SK-N-MC (cell line): ENCODE results near the gene MRPL12.

Source experiments
- EZH2 ChIP-seq: fragments of 200-600 bp; sonication (generic); IDR thresholded peaks from one replicate; pipeline ENCODE4 v1.6.1; 2017; ENCODE audit warnings: antibody characterized with exemption
- POLR2AphosphoS5 ChIP-seq: IDR thresholded peaks from 2 replicates; pipeline ENCODE4 v1.6.1; 2012; ENCODE audit warnings: mild to moderate bottlenecking, low read depth, low read length, borderline replicate concordance

DNA sequence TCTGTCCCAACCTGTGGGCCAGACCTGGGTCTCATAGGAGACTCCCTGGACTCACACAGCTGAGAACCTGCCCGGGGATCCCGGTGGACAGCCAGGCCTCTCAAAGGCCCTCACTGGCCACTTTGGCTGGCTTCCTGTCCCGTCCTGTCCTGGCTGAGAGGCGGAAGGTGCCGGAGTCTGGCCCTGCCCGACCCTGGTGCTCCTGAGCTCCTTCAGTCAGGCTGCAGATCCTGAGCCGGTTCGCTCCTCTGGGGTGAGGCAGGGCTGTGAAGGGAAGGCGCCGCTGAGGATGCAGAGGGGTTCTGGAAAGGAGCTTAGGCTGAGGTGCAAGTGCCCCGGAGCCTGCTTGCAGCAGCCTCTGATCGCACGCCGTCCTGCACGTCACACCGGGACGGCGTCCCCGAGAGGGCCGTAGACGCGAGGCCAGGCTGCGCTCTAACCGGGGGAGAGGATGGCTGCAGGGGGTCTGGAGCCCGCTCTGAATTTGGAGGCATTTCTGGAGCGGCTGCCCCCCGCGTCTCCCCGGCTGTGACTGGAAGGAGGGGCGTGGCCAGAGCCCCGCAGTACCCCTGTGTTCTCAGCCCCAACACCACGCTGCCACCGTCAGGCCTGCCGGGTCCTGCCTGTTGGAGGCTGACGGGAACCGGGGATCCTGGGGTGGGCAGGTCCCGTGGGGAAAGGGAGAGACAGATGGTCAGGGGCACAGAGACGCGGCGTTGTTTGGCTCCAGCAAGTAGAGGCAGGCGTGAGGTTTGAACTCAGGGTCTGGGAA, 15.2 kb upstream of the MRPL12 start:
- TF ChIP-seq EZH2 = no peak
- TF ChIP-seq POLR2AphosphoS5 = no peak
